Measurements from ENCODE around the gene MAJIN. TPM values are rescaled to one million over a fixed set of nuclear protein-coding genes. Genes with fewer than 3 reads are reported as not detected.

MAJIN gene
- total RNA-seq, 1 experiment from 2014 or later: not detected

DNA sequence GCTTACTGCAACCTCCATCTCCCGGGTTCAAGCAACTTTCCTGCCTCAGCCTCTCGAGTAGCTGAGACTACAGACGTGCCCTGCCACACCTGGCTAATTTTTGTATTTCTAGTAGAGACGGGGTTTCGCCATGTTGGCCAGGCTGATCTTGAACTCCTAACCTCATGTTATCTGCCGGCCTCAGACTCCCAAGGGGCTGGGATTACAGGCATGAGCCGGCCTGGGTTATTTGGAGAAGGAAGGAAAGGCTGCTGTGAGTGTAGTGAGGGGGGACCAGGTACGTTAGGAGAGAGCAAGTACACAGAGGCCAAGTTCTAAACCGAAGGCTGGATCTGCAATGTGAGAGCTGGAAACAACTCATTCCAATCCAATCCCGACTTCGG is 24.4 kb upstream of the MAJIN start:
- BruUV-seq (replicated peaks): no TSS peak
- H3K9me3 Mint-ChIP-seq (ENCODE audit: unreplicated experiment): no peaks in the 10 kb centered on the region
- no peak overlapping the region for H3K27ac Mint-ChIP-seq (ENCODE audit: low read depth, unreplicated experiment)
- ChIA-PET POLR2A (interaction anchor here (1.0 to 1.7 kb wide), 3 partner anchors 11 to 78 kb away, joined by 6 to 10 read pairs (median 7); partner anchors contain the start of gene ARL2), CTCF (interaction anchor here (0.7 to 2.4 kb wide), 10 partner anchors 9 to 149 kb away, joined by 3 to 8 read pairs (median 4); partner anchors contain the start of gene ARL2)
- H3K27me3 Mint-ChIP-seq (ENCODE audit: insufficient read depth, unreplicated experiment): no peaks in the 10 kb centered on the region
- H3K36me3 Mint-ChIP-seq (ENCODE audit: insufficient read depth, unreplicated experiment): no peaks in the 10 kb centered on the region
- no peak for DNase-seq (ENCODE audit: unreplicated experiment)
- H3K4me1 Mint-ChIP-seq (ENCODE audit: insufficient read depth, unreplicated experiment): peaks cover 12% of the 10 kb centered on the region
- intact Hi-C loops (cut with micrococcal nuclease): no loop called here
- TF ChIP-seq, protein P1, sequence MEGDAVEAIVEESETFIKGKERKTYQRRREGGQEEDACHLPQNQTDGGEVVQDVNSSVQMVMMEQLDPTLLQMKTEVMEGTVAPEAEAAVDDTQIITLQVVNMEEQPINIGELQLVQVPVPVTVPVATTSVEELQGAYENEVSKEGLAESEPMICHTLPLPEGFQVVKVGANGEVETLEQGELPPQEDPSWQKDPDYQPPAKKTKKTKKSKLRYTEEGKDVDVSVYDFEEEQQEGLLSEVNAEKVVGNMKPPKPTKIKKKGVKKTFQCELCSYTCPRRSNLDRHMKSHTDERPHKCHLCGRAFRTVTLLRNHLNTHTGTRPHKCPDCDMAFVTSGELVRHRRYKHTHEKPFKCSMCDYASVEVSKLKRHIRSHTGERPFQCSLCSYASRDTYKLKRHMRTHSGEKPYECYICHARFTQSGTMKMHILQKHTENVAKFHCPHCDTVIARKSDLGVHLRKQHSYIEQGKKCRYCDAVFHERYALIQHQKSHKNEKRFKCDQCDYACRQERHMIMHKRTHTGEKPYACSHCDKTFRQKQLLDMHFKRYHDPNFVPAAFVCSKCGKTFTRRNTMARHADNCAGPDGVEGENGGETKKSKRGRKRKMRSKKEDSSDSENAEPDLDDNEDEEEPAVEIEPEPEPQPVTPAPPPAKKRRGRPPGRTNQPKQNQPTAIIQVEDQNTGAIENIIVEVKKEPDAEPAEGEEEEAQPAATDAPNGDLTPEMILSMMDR (IDR thresholded peaks at IDR 0.05; ENCODE audit: unreplicated experiment): no peak
- peak overlapping the region; percentile 60 for H3K4me3 Mint-ChIP-seq (ENCODE audit: unreplicated experiment)

DNA sequence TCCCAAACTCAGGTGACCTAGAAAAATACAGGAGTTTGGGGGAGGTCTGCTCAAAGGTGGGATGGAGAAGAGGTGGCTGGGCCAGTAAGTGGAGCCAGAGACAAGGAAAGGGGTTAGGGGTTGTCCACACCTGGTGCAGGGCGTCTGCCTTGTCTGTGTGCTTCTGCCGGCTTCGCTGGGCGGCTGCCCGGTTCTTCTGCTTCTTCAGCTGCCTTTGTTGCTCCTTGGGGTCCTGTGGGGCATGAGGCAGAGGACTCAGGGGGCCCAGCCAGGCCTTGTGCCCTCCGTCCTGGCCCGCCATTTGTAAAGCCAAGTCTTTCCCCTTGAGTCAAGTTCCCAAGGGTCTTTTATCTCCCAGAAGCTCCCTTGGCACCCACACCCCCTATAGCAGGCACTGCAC is 22.4 kb upstream of the MAJIN start:
- Mint-ChIP-seq H3K27me3 (ENCODE audit: insufficient read depth, unreplicated experiment) (no peaks in the 10 kb centered on the region), H3K27ac (ENCODE audit: low read depth, unreplicated experiment) (no peak overlapping the region), H3K9me3 (ENCODE audit: unreplicated experiment) (no peaks in the 10 kb centered on the region), H3K4me3 (ENCODE audit: unreplicated experiment) (no peak overlapping the region), H3K4me1 (ENCODE audit: insufficient read depth, unreplicated experiment) (peaks cover 12% of the 10 kb centered on the region), H3K36me3 (ENCODE audit: insufficient read depth, unreplicated experiment) (no peaks in the 10 kb centered on the region)
- no peak for DNase-seq (ENCODE audit: unreplicated experiment)
- POLR2A ChIA-PET: interaction anchor here (0.6 kb wide), 1 partner anchor 17 kb away, joined by 4 read pairs; no protein-coding TSS in a partner anchor
- intact Hi-C loops (cut with micrococcal nuclease): no loop called here
- BruUV-seq (replicated peaks): no TSS peak
- TF ChIP-seq, protein P1 (IDR thresholded peaks at IDR 0.05; ENCODE audit: unreplicated experiment): no peak
- CTCF ChIA-PET: no interaction called here

DNA sequence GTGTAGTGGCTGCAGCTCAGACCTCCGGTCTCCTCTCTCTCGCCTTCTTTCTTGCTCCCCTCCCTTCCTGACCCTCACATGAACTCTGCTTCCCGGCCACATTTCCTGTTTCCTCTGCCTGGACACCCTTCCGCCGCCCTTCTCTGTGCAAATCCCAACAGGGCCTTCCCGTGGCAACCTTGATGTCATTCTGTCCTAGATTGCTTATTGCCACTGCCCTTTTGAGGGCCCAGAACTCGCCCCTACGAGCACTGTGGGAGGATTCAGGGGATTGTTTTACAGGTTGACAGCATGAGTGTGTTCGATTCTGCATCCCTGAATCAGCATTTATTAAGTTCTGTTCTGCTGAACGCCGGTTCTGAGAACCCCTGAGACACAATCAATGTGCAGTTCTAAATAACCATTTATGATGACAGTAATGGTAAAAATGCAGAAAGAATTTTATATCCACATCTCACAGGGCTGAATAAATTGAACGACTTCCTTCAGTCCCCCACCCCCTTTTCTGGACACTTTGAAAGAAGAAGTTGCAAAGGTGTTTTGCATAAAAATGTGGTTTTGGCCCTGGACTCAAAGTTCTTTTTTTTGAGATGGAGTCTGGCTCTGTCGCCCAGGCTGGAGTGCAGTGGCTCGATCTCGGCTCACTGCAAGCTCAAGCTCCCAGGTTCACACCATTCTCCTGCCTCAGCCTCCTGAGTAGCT is 18.5 kb upstream of the MAJIN start:
- no peaks in the 10 kb centered on the region for H3K27me3 Mint-ChIP-seq (ENCODE audit: insufficient read depth, unreplicated experiment)
- H3K27ac Mint-ChIP-seq (ENCODE audit: low read depth, unreplicated experiment): no peak overlapping the region
- TF ChIP-seq, protein P1 (IDR thresholded peaks at IDR 0.05; ENCODE audit: unreplicated experiment): no peak
- intact Hi-C loops (cut with micrococcal nuclease): no loop called here
- no peak overlapping the region for H3K4me3 Mint-ChIP-seq (ENCODE audit: unreplicated experiment)
- no peaks in the 10 kb centered on the region for H3K36me3 Mint-ChIP-seq (ENCODE audit: insufficient read depth, unreplicated experiment)
- DNase-seq (ENCODE audit: unreplicated experiment): no peak
- no peaks in the 10 kb centered on the region for H3K4me1 Mint-ChIP-seq (ENCODE audit: insufficient read depth, unreplicated experiment)
- H3K9me3 Mint-ChIP-seq (ENCODE audit: unreplicated experiment): no peaks in the 10 kb centered on the region
- ChIA-PET CTCF (no interaction called here), POLR2A (no interaction called here)
- BruUV-seq (replicated peaks): no TSS peak

DNA sequence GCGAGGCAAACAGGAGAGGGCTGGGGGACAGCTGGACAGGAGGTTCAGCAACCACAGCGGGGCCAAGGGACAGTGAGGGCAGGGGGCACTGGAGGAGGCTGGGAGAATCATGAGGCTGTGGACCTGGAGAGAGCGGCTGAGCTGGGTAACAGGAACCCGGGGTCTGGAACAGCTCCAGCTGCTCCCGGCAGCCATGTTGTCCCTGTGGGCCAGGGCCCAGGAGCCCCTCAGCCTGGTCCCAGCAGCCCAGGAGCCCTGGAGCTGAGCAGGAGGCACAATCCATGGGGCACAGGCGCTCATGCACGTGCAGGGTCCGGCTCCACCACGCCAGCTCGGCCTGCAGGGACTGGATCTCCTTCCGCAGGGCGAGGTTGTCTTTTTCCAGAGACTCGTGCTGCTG is 17.5 kb upstream of the MAJIN start:
- intact Hi-C loops (cut with micrococcal nuclease): no loop called here
- Mint-ChIP-seq H3K27me3 (ENCODE audit: insufficient read depth, unreplicated experiment) (no peaks in the 10 kb centered on the region), H3K27ac (ENCODE audit: low read depth, unreplicated experiment) (no peak overlapping the region), H3K36me3 (ENCODE audit: insufficient read depth, unreplicated experiment) (no peaks in the 10 kb centered on the region), H3K9me3 (ENCODE audit: unreplicated experiment) (no peaks in the 10 kb centered on the region), H3K4me1 (ENCODE audit: insufficient read depth, unreplicated experiment) (no peaks in the 10 kb centered on the region), H3K4me3 (ENCODE audit: unreplicated experiment) (no peak overlapping the region)
- BruUV-seq (replicated peaks): no TSS peak
- CTCF ChIA-PET: no interaction called here
- TF ChIP-seq, protein P1 (IDR thresholded peaks at IDR 0.05; ENCODE audit: unreplicated experiment): no peak
- no peak for DNase-seq (ENCODE audit: unreplicated experiment)
- POLR2A ChIA-PET: interaction anchor here (0.8 kb wide), 1 partner anchor 130 kb away, joined by 3 read pairs; no protein-coding TSS in a partner anchor

Measured in MCF 10A (cell line).